DMS79 (cell line): Measurements from ENCODE around the gene PRKCA.
"Not testable (repeated sequence)": the region's sequence is repeated elsewhere in the genome, so short reads cannot be mapped to it uniquely, and the experiment has no call there.

Source experiments
- DNase-seq: peaks from one replicate; lab custom pipeline; 2025; lab: John Stamatoyannopoulos, UW

Gene PRKCA

DNA sequence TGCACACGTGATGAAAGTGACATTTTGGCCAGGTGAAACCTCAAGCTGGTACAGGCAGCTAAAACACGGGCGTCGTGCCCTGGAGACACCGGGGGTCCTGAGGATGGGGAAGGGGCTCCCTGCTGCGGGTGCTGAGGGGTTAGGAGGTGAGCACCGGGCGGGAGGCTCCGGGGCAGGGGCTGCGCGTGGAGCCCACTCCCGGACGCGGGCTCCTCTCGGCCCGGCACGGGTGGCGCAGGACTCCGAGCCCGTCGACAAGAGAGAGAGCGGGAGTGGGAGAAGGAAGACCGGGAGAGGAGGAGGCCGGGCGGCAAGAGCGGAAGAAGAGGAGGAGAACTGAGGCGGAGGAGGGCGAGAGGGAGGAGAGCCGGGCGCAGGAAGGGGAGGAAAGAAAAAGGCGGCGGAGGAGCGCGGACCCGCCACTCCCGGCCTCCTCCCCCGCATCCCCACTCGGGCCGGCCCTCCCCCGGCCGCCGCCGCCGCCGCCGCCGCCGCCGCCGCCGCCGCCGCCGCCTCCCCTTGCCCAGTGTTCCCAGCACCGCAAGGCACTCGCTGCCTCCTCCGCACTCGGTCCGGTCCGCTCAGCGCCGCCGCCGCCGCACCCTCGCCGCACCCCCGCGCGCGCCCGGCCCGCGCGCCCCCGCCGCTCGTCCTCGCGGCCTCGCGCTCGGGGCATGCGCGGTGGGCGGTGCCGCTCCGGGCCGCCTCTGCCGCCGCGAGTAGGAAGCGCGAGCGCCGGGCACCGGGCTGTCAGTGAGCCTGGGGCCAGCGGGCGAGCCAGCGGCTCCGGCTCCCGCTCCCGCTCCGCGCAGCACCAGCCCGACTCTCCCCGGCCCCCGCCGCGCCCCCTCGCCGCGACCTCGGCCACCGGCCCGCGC, at the start of gene PRKCA:
Gene PRKCA, plus strand, starts transcription at position 750 of the 878 bp plus-strand sequence.
- no peak for DNase-seq

- not testable (repeated sequence) for DNase-seq
Measured at GRCh38 chr17:66253458-66253857, 49.0 kb upstream of the PRKCA start.

DNA sequence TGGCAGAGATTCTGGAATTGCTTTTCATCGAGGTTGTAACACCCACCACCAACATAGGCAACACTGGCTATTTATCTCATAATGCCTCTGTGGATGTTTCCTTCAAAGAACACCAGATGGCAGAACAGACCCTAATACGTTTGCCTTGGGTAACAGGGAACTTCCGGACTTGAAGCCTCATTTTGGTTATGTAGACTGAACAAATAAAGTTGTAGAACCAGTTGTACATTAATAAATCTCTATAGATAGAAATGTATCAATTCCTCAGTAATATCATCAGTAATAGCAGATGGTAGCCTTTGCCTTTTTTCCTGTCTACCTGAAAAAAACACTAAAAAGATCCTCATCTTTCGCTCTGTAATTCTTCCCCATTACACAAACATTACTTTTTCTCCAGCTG, 47.3 kb upstream of the PRKCA start:
- peak; percentile 62 for DNase-seq

GRCh38 chr17:66255527-66255971, 46.9 kb upstream of the PRKCA start:
- peak; percentile 44 for DNase-seq

DNA sequence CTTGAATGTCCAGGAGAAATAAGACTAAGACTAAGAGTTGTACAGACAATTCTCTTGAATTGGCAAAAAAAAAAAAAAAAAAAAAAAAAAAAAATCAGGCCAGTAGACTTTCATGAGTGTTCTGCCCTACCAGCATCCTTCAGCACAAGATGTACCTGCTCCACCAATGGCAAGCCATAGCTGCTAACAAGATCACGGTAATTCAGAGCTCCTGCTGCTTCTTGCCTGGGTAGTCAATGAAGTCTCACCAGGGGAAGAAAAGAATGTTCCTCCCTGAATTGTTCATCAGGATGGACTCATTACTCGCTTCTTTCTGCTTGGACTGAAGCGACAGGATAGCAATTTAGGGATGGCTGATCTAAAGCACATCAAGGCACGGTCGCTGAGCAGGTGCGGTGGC, 42.1 kb upstream of the PRKCA start:
- no peak for DNase-seq

GRCh38 chr17:66260688-66261087, 41.7 kb upstream of the PRKCA start:
- no peak for DNase-seq

GRCh38 chr17:66262767-66263166, 39.6 kb upstream of the PRKCA start:
- DNase-seq: no peak

DNA sequence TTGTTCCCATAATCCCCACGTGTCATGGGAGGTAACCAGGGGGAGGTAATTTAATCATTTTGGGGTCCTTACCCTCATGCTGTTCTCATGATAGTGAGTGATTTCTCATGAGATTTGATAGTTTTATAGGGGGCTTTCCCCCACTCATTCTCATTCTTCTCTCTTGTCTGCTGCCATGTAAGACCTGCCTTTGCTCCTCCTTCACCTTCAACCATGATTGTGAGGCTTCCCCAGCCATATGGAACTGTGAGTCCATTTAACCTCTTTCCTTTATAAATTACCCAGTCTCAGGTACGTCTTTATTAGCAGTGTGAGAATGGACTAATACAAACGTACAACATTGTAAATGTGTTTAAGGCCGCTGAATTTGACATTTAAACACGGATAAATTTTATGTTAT, 37.7 kb upstream of the PRKCA start:
- no peak for DNase-seq

DNA sequence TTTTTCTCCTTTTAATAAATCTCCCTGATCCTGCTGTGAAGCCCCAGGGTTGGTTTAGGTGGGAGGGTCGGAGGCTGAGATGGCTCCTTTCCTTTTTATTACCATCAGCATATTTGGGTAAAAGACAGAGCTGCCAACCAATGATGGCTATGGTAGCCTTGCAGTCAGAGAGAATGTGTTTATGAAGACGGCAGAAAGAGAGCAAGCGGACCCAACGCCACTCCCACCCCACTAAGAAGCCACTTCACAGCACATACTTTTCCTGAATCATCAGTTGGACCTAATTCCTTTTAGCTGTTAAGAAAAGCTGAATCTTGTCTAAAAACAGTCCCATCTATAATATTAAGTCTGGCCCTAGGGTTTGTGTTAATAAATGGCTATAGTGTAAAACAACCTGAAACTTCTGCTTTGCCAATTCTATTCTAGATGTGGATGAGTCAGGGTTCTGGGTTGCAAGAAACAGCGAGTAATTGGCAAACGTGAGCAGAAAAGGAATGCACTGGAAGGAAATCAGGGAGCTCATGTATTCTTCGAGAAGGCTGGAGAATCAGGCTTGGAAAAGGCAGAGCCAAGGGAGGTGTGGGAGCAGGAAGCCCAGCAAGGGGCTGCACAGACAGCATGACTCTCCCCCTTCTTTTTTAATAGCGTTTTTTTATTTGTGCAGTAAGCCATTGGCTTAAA, 34.0 kb upstream of the PRKCA start:
- DNase-seq: no peak

GRCh38 chr17:66270106-66270505, 32.3 kb upstream of the PRKCA start:
- DNase-seq: no peak

- DNase-seq: no peak
Measured at GRCh38 chr17:66271512-66271911, 30.9 kb upstream of the PRKCA start.

DNA sequence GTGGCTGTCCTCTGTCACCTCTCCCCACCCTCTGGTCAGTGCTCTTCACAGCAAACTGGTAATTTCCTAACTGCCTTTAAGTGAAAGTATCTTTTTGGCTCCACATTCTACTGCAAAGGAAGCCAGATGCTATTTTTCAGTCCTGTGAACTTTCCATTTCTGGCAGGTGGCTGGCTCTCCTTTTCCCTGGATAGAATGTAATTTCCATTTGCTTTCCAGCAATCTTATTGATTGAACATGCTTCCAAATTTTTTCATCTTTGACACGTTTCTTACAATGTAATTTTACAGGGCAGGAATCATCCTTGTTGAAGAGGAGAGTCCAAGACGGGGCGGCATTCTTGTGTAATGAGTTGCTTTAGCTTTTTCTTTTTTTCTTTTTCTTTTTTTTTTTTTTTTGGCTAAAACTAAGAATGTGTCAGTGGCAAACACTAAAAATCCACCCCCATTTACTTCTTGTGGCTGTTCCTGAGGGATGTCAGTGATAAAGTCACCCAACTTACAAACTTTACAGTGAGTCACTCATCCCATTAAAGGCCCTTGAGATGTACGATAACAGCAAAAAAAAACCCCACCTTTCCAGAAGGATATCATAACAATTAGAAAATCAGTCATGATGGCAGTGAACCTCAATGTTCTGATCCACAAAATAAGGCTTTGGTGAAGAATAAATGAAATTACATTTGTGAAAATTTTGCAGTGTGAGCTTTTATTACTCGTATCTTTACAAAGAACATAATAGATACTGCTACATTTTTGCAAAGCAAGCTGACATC, 29.4 kb upstream of the PRKCA start:
- DNase-seq: no peak

- DNase-seq: no peak
Measured at GRCh38 chr17:66273586-66273848, 28.9 kb upstream of the PRKCA start.

- no peak for DNase-seq
Measured at GRCh38 chr17:66275651-66276050, 26.8 kb upstream of the PRKCA start.

DNA sequence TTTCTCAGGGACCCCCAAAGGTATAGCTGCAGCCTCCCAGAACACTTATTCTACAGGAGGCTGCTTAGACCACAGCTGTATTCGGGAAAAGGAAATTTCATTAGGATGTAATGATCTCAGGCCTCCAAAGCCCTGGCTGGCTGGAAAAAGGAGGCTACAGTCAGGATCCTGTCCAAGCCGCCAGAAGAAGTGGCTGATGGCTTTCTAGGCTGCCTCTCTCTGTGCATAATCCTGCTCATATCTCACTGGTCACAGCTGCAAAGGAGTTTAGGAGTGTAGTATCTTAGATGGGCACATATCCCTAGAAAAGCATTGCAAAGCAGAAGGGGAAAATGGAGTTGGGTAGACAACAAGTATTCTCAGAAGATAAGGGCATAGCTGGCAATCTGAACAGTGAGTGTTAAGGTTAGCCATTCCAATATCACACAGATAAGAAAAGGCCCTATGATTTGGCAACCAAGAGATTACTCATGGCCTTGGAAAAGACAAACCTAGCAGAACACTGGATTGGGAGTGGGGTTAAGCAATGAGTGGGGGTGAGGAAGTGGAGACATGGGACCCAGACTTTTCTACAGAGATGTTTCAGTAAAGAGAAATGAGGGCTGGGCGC, 26.0 kb upstream of the PRKCA start:
- DNase-seq: no peak

DNA sequence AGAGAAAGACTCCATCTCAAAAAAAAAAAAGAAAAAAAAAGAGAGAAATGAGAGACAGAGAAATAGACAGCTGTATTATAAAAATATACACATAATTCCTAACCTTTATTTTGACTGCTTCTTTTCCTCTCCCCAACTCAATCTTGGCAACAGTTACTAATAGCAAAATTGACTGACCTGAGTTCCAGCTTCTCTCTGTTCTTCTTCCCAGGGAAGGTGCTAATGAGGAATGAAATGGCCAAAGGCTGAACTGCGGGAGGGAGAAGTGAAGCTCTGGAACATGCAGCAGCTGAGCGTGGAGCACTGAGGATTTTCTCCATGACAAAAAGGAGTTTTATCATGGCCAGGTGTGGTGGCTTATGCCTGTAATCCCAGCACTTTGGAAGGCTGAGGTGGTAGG, 25.2 kb upstream of the PRKCA start:
- no peak for DNase-seq

GRCh38 chr17:66281661-66282369, 20.6 kb upstream of the PRKCA start:
- no peak for DNase-seq

GRCh38 chr17:66283296-66283934, 19.0 kb upstream of the PRKCA start:
- DNase-seq: no peak

DNA sequence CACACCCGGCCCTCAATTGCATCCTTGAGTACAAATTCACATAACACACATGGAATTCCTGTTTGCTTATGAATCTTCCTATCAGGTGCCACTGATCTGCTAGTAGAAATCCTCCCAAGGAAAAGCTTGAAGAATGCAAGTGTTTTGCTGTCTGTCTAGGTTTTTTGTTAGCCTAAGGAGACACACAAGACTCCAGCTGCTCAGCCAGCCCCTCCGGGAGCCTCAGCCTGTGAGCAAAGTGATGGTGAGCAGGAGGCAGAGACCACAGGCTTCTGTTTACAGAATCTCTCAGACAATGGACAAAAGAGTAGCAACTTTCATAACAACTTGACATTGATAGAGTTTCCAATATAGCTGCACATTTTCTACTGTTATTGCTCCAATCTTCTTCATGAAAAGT, 18.4 kb upstream of the PRKCA start:
- DNase-seq: no peak

DNA sequence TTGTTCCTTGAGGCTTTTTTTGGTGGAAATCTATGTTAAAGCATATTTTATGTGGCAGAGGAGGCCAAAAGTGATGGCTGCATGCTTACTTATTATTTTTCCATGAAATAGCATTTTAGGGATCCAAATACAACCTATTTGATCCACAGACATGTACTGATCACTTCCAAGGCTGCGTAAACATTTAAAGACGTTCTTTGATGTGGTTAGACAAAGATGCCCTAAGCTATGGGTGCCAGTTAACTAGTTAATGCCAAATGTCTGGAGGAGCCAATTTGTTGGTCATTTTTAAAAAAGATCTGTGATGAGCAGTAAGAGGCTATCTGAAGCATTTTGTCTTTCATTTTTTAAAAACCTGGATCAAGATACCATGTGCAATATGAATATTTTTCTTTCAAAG, 17.3 kb upstream of the PRKCA start:
- no peak for DNase-seq

DNA sequence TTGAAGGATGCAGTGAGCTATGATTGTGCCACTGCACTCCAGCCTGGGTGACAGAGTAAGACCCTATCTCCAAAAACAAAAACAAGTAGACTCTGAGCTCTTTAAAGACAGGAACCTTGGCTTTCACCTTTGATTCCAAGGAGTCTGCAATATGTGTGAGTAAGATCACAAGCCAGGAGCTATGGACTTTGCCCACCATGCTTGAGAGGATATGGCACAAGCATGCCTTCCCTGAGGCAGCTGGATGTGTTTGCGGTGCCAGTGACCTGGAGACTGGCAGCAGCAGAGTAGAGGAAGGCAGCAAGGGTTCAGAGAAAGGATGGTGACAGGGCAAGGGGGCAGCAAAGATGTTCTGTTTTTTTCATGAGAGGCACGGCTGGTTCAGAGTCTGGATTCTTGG, 14.5 kb upstream of the PRKCA start:
- DNase-seq: no peak
